Osteocyte (in vitro differentiated cells): ENCODE results near the gene CRY1. TPM values are rescaled to one million over a fixed set of nuclear protein-coding genes. Genes with fewer than 3 reads are reported as not detected.
A peak's percentile ranks its signal among the peaks of the same experiment; 100 is the strongest.

Experiments
- DNase-seq: peaks from one replicate; pipeline ENCODE4 v3.0.0; 2021; ENCODE audit warnings: mixed read lengths; ENCODE audit not compliant: unreplicated experiment; ENCODE audit errors: extremely low spot score
- H3K27ac Mint-ChIP-seq: one replicate; pipeline ENCODE4 v1.8.0; 2021; ENCODE audit warnings: mild to moderate bottlenecking, mixed read lengths; ENCODE audit not compliant: unreplicated experiment
- H3K27me3 Mint-ChIP-seq: one replicate; pipeline ENCODE4 v1.8.0; 2021; ENCODE audit warnings: mixed read lengths; ENCODE audit not compliant: unreplicated experiment
- H3K36me3 Mint-ChIP-seq: one replicate; pipeline ENCODE4 v1.8.0; 2021; ENCODE audit warnings: mixed read lengths; ENCODE audit not compliant: unreplicated experiment
- H3K4me1 Mint-ChIP-seq: one replicate; pipeline ENCODE4 v1.8.0; 2021; ENCODE audit warnings: mixed read lengths; ENCODE audit not compliant: unreplicated experiment
- H3K4me3 Mint-ChIP-seq: one replicate; pipeline ENCODE4 v1.8.0; 2021; ENCODE audit warnings: mild to moderate bottlenecking, moderate library complexity, mixed read lengths; ENCODE audit not compliant: unreplicated experiment
- H3K9me3 Mint-ChIP-seq: one replicate; pipeline ENCODE4 v1.8.0; 2021; ENCODE audit warnings: mixed read lengths; ENCODE audit not compliant: unreplicated experiment
- CTCF ChIP-seq: fragments of 200-600 bp; sonication (generic); IDR thresholded peaks from 2 replicates; pipeline ENCODE4 v1.5.0; 2021; ENCODE audit warnings: antibody characterized with exemption, mild to moderate bottlenecking, moderate library complexity
- total RNA-seq: library from RNA; stranded (reverse); gene quantifications from 2 replicates; pipeline ENCODE4 v1.2.1, GENCODE V29; 2021

Gene CRY1
- total RNA-seq, 1 donor from 2014 or later, result 25.7 TPM

GRCh38 chr12:106955377-106956047 lies 137.8 kb downstream of the CRY1 start, which contains the start of gene TMEM263:
TMEM263 (plus strand) TSS chr12:106955907; CDS start chr12:106967117, 11,210 bp downstream.
- Mint-ChIP-seq H3K4me1 (peaks cover 41% of the 10 kb centered on the region), H3K9me3 (no peaks in the 10 kb centered on the region), H3K27me3 (no peaks in the 10 kb centered on the region), H3K27ac (peak within 1 kb of the TSS; percentile 97), H3K36me3 (peaks cover 3% of the 10 kb centered on the region), H3K4me3 (peak within 1 kb of the TSS; percentile 99)
- DNase-seq, result peak; percentile 100
- TF ChIP-seq CTCF, result no peak

DNA sequence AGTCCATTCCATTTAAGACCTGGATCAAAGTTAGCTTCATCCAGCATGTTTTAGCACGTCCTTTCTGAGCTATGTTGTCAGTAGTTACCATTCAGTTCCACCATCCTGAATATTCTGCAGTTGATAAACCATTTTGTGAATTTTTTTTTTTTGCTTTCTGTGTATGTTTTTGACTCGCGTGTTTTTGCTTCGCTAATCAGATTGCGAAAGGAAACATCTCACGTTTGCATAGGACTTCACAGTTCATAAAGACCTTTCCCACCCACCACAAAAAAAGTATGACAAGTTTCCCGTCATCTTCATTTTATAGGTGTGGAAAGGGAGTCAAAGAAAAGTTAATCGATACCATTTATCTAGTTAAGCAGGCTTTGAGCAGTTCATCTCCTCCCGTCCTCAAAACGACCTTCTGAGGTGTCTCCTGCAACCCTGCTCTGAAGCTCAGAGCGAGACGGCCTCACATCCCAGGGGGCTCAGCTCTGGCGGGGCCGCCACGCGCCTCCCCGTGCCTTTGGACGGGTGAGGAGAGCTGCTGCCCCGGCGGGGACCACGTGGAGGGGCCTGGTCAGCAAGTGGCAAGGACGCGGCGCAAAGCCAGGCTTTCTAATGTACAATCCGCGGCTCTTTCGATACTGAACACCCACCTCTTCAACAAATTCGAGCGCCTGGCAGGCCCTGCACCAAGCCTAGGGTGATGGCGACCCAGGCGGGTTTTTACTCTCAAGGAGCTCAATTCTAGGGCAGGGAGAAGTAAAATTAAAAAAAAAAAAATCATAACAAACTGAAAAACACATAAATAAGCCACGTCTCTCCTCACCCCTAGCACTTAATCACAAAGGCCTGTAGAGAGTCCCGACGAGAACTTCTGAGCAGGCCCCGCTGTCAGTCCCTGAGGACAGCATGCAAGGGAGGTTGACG lies 138.6 kb downstream of the CRY1 start:
- no peak for TF ChIP-seq CTCF
- Mint-ChIP-seq H3K9me3 (no peaks in the 10 kb centered on the region), H3K36me3 (peaks cover 3% of the 10 kb centered on the region), H3K4me3 (peak overlapping the region; percentile 99), H3K27ac (peak overlapping the region; percentile 95), H3K4me1 (peaks cover 39% of the 10 kb centered on the region), H3K27me3 (no peaks in the 10 kb centered on the region)
- DNase-seq, result no peak

DNA sequence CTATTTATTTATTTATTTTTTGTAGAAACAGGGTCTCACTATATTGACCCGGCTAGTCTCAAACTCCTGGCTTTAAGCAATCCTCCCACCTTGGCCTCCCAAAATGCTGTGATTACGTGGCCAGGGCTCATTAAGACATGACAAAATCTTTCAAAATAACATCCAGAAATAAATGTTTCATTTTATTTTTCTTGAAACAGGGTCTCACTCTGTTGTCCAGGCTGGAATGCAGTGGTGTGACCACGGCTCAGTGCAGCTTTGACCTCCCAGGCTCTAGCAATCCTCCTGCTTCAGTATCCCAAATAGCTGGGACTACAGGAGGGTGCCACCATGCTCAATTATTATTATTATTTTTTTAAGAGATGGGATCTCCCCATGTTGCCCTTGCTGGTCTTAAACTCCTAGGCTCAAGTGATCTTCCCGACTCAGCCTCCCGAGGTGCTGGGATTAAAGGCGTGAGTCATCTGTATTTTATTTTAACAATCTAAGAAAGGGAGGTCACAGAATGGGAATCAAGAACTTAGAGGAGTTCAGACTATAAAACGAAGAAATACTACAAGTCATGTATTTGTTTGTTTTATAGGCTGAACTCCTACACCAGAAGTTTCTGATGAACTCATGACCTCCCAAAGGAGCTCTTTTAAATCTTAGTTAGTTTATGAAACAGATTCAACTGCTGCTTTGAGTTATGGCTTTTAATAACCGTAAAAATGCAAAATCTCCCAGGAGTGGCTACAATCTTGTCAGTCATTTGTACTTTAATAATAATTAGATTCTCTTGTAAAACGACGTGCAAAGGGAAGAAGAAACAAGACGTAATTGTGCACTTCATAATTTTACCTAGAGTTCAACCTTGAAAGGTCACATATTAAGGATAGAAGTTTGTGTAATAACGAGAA lies 139.7 kb downstream of the CRY1 start:
- H3K4me3 Mint-ChIP-seq, result peak overlapping the region; percentile 99
- H3K27me3 Mint-ChIP-seq, result peaks cover 5% of the 10 kb centered on the region
- peaks cover 5% of the 10 kb centered on the region for H3K9me3 Mint-ChIP-seq
- no peak for DNase-seq
- no peak overlapping the region for H3K27ac Mint-ChIP-seq
- no peak for TF ChIP-seq CTCF
- peaks cover 2% of the 10 kb centered on the region for H3K36me3 Mint-ChIP-seq
- peaks cover 30% of the 10 kb centered on the region for H3K4me1 Mint-ChIP-seq

DNA sequence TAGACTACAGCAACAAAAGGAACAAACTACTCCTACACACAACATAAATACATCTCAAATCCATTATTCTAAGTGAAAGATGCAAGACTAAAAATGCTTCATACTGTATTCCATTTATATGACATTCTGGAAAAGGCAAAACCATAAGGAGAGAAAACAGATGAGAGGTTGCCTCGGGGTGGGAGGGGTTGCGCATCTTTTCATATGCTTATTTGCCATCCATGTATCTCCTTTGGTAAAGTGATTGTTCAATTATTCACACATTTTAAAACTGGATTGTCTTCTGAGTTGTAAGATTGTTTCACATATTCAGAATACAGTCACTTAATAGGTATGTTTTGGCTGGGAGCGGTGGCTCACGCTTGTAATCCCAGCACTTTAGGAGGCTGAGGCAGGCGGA lies 142.8 kb downstream of the CRY1 start:
- peaks cover 20% of the 10 kb centered on the region for H3K4me1 Mint-ChIP-seq
- DNase-seq, result no peak
- no peak for TF ChIP-seq CTCF
- peaks cover 5% of the 10 kb centered on the region for H3K9me3 Mint-ChIP-seq
- H3K27ac Mint-ChIP-seq, result no peak overlapping the region
- H3K36me3 Mint-ChIP-seq, result peaks cover 2% of the 10 kb centered on the region
- H3K4me3 Mint-ChIP-seq, result no peak overlapping the region
- peaks cover 5% of the 10 kb centered on the region for H3K27me3 Mint-ChIP-seq
